Measurements from ENCODE around the gene SSC5D.

Gene SSC5D

DNA sequence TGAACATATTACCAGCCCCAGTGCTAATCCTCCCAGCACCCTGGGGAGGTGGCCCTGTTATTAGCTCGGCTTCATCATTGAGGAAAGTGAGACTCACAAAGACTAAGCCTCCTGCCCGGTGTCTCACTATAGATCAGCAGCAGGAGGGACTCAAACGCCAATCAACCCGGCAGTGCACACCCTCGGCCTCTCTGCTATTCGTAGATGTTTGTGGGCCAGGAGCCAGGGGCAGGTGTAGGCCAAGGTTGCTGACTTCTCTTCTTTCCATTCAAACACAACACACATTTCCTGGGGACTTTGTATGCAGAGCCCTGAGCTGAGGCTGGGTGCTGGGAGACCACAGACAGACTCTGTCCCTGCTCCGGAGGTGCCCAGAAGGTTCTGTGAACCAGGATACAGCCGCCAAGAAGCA lies 66.5 kb downstream of the SSC5D start:
- DNase-seq (ENCODE audit: low read depth), result no peak

DNA sequence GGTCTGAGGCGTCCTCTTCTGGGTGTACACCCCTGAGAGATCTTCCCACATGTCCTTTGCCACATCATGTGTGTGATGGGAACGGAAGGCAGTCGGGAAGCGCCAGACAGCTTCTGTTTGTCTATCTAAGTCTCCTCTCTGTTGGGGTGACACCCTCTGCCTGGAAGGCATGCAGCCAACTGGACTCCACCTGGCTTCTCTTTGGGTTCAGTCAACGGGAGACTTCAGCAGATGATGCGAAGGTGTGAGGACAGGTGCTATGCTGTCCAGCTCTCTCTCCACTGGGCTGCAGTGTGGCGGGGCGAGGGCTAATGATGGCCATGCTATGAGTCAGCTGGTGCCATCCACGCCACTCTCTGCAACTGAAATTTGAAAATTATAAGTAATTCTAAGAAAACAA lies 71.4 kb downstream of the SSC5D start:
- DNase-seq (ENCODE audit: low read depth), result no peak

DNA sequence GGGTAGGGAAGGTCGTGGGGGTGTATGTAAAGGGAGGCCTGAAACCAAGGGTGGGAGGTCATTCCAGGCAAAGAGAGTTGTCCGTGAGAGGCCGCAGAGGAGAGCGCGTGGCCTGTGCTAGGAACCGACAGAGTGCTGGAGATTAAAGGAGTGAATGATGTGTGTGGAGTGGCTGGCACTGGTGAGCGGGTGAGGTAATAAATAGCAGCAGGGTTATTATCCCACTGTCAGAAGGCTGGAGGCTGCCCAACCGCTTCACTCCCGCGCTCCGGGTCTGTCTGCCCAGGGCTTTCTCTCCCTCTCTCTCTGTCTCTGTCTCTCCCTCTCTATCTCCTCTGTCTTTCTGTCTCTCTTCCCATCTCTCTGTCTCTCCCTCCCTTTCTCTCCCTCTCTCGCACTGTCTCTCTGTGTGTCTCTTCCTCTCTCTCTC lies 75.0 kb downstream of the SSC5D start:
- DNase-seq (ENCODE audit: low read depth), result no peak

DNA sequence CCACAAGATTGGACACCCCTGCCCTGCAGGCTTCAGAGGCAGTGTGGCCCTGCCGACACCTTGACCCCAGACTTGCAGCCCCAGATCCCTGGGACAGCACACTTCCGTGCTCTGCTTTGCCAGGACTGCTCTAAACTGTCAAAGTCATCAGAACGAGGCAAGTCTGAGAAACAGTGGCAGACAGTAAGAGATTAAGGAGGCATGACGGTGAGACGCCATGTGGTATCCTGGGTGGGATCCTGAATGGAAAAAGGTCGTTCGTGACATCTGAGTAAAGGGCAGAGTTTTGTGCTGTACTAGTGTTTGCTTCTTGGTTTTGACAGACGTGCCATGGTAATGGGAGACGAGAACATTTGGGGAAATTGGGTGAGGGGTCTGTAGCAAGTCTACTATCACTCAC lies 78.6 kb downstream of the SSC5D start:
- DNase-seq (ENCODE audit: low read depth), result no peak

DNA sequence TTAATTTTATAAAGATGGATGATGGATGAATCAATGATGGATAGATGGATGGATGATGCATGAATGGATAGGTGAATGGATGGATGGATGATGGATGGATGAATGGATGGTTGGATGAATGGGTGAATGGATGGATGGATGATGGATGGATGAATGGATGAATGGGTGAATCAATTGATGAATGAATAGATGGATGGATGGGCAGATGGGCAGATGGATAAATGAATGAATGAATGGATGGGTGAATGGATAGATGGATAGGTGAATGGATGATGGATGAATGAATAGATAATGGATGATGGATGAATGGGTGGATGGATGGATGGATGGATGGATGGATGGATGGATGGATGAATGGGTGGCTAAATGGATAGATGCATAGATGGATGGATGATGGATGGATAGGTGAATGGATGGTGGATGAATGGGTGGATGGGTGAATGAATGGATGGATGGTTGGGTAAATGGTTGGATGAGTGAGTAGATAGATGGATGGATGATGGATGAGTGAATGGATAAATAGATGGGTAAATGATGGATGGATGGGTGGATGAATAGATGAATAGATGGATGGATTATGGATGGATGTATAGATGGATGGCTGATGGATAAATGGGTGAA lies 79.6 kb downstream of the SSC5D start:
- no peak for DNase-seq (ENCODE audit: low read depth)
